Left ventricle myocardium inferior (tissue), 1 donor: ENCODE data around the gene FAM174B. TPM values are rescaled to one million over a fixed set of nuclear protein-coding genes. Genes with fewer than 3 reads are reported as not detected.

Experiments
- DNase-seq: peaks from one replicate; pipeline ENCODE4 v3.0.0-alpha.2; 2020
- H3K27ac ChIP-seq: fragments of 200-600 bp; replicated peaks from 2 replicates; pipeline ENCODE4 v1.8.0; 2021
- H3K27me3 ChIP-seq: fragments of 200-600 bp; 2 replicates; pipeline ENCODE4 v1.8.0; 2021; ENCODE audit warnings: low read depth
- H3K36me3 ChIP-seq: fragments of 200-600 bp; 2 replicates; pipeline ENCODE4 v1.8.0; 2021
- H3K4me1 ChIP-seq: fragments of 200-600 bp; 2 replicates; pipeline ENCODE4 v1.8.0; 2021
- H3K4me3 ChIP-seq: fragments of 200-600 bp; 2 replicates; pipeline ENCODE4 v1.8.0; 2021; ENCODE audit warnings: mild to moderate bottlenecking, moderate library complexity
- H3K9me3 ChIP-seq: fragments of 200-600 bp; replicated peaks from 2 replicates; pipeline ENCODE4 v1.8.0; 2021
- CTCF ChIP-seq: fragments of 200-600 bp; IDR thresholded peaks from 2 replicates; pipeline ENCODE4 v1.8.0; 2021; ENCODE audit warnings: antibody characterized with exemption, mild to moderate bottlenecking, borderline replicate concordance
- intact Hi-C: fragments of 100-400 bp; cut with micrococcal nuclease; formaldehyde crosslinking; loops from one replicate; pipeline ENCODE4 v1.11.0; 2022
- total RNA-seq: library from RNA; stranded (reverse); fragmentation: NEBNext Ultra II Directional; extraction: Animal tissue kit (Norgen Biotek cat#: 25700); gene quantifications from one replicate; pipeline ENCODE4 v1.2.1, GENCODE V29; 2021
- donor health status: DM: no; HTN: yes; CAD: no; lungs with severe emphysema.

FAM174B gene
- total RNA-seq, 1 donor from 2014 or later, result 17.1 TPM

- Histone ChIP-seq H3K9me3 (no peaks in the 10 kb centered on the region), H3K27ac (peak overlapping the region; percentile 13), H3K4me1 (peaks cover 70% of the 10 kb centered on the region), H3K36me3 (no peaks in the 10 kb centered on the region), H3K27me3 (no peaks in the 10 kb centered on the region), H3K4me3 (peak overlapping the region; percentile 0)
- peak; percentile 11 for TF ChIP-seq CTCF
- intact Hi-C loops, result no loop called here
- DNase-seq, result no peak
Observed at GRCh38 chr15:92595506-92596381, 59.8 kb downstream of the FAM174B start.

- TF ChIP-seq CTCF, result no peak
- Histone ChIP-seq H3K27ac (peak overlapping the region; percentile 51), H3K27me3 (no peaks in the 10 kb centered on the region), H3K36me3 (no peaks in the 10 kb centered on the region), H3K9me3 (no peaks in the 10 kb centered on the region), H3K4me1 (peaks cover 34% of the 10 kb centered on the region), H3K4me3 (peak overlapping the region; percentile 61)
- intact Hi-C loops, result no loop called here
- no peak for DNase-seq
Observed at GRCh38 chr15:92591275-92591674, 64.3 kb downstream of the FAM174B start.

GRCh38 chr15:92586966-92587365 is 68.6 kb downstream of the FAM174B start:
- TF ChIP-seq CTCF, result no peak
- no peak for DNase-seq
- Histone ChIP-seq H3K36me3 (no peaks in the 10 kb centered on the region), H3K27me3 (no peaks in the 10 kb centered on the region), H3K27ac (no peak overlapping the region), H3K9me3 (no peaks in the 10 kb centered on the region), H3K4me3 (no peak overlapping the region), H3K4me1 (peaks cover 10% of the 10 kb centered on the region)
- intact Hi-C loops, result no loop called here

- no peak for TF ChIP-seq CTCF
- Histone ChIP-seq H3K4me1 (peaks cover 10% of the 10 kb centered on the region), H3K4me3 (no peak overlapping the region), H3K27me3 (no peaks in the 10 kb centered on the region), H3K36me3 (no peaks in the 10 kb centered on the region), H3K9me3 (no peaks in the 10 kb centered on the region), H3K27ac (no peak overlapping the region)
- intact Hi-C loops, result no loop called here
- DNase-seq, result no peak
Observed at GRCh38 chr15:92586383-92586942, 69.1 kb downstream of the FAM174B start.

GRCh38 chr15:92584105-92584504 is 71.5 kb downstream of the FAM174B start:
- Histone ChIP-seq H3K36me3 (no peaks in the 10 kb centered on the region), H3K9me3 (no peaks in the 10 kb centered on the region), H3K27ac (no peak overlapping the region), H3K27me3 (no peaks in the 10 kb centered on the region), H3K4me1 (peaks cover 6% of the 10 kb centered on the region), H3K4me3 (no peak overlapping the region)
- DNase-seq, result no peak
- no peak for TF ChIP-seq CTCF
- intact Hi-C loops, result no loop called here
